Heart right ventricle (tissue), 16 donors: ENCODE results near the gene BAX. TPM values are rescaled to one million over a fixed set of nuclear protein-coding genes. Genes with fewer than 3 reads are reported as not detected.
"Not testable (repeated sequence)": the region's sequence is repeated elsewhere in the genome, so short reads cannot be mapped to it uniquely, and the experiment has no call there.

Experiments
- ATAC-seq, 8 donors: fragments of 200-7000 bp; cut with Tn5 transposase; one replicate each; pipeline ENCODE4 v1.9.1; 2020; ENCODE audit warnings: mild to moderate bottlenecking in 8 of 8, moderate library complexity in 8 of 8, moderate number of reproducible peaks in 1 of 8
- DNase-seq, 2 donors: peaks; one replicate each; pipeline ENCODE4 v3.0.0-alpha.2; 2020
- H3K27ac ChIP-seq, 10 donors: fragments of 200-600 bp; sonication (generic) in 2 of 10; one replicate each; pipeline versions ENCODE4 v1.5.0 to v1.8.0; 2020 to 2022; ENCODE audit warnings: mild to moderate bottlenecking in 3 of 10
- H3K27me3 ChIP-seq, 7 donors: fragments of 200-600 bp; one replicate each; pipeline ENCODE4 v1.8.0; 2021 to 2022; ENCODE audit warnings: mild to moderate bottlenecking in 2 of 7
- H3K36me3 ChIP-seq, 9 donors: fragments of 200-600 bp; sonication (generic) in 1 of 9; one replicate each; pipeline versions ENCODE4 v1.5.0 to v1.8.0; 2020 to 2022; ENCODE audit warnings: mild to moderate bottlenecking in 2 of 9
- H3K4me1 ChIP-seq, 9 donors: fragments of 200-600 bp; sonication (generic) in 1 of 9; one replicate each; pipeline versions ENCODE4 v1.5.0 to v1.8.0; 2020 to 2022; ENCODE audit warnings: mild to moderate bottlenecking in 4 of 9
- H3K4me3 ChIP-seq, 10 donors: fragments of 200-600 bp; sonication (generic) in 2 of 10; one replicate each; pipeline versions ENCODE4 v1.5.0 to v1.8.0; 2020 to 2022; ENCODE audit warnings: mild to moderate bottlenecking in 7 of 10, moderate library complexity in 2 of 10
- H3K9me3 ChIP-seq, 11 donors: fragments of 200-600 bp in 10 of 11; sonication (generic) in 2 of 11; one replicate each; pipeline versions ENCODE4 v1.5.0 to v1.8.0; 2013 to 2022; ENCODE audit warnings: mild to moderate bottlenecking in 2 of 11, control low read depth in 1 of 11, moderate library complexity in 1 of 11
- CTCF ChIP-seq, 9 donors: fragments of 200-600 bp; sonication (generic) in 2 of 9; IDR thresholded peaks; one replicate each; pipeline versions ENCODE4 v1.5.0 to v1.8.0; 2021 to 2022; ENCODE audit warnings: antibody characterized with exemption in 9 of 9, mild to moderate bottlenecking in 5 of 9, moderate library complexity in 1 of 9
- WGBS, 2 donors: extraction: QIAGEN DNeasy Blood & Tissue Kit; methylation state at CpG; one replicate each; pipeline ENCODE4 v1.1.7; 2013; ENCODE audit warnings: inconsistent platforms in 1 of 2; 5-methylcytosine and 5-hydroxymethylcytosine counted together
- intact Hi-C, 10 donors: fragments of 100-400 bp; cut with DNase I; formaldehyde crosslinking; loops; one replicate each; pipeline versions ENCODE4 v1.11.1 to v1.14.2; 2022
- polyA plus RNA-seq, 2 donors: library from polyadenylated mRNA; stranded (reverse); fragments of 200-250 nt; gene quantifications; one replicate each; pipeline ENCODE4 v1.2.3, GENCODE V29; 2013
- total RNA-seq, 10 donors: library from RNA; stranded (reverse); fragmentation: NEBNext Ultra II Directional in 3 of 10; extraction: Animal tissue kit (Norgen Biotek cat#: 25700) in 3 of 10; gene quantifications; one replicate each; pipeline versions ENCODE4 v1.2.1 to v1.2.4, GENCODE V29; 2021 to 2023
- donor health status: Arrhythmogenic right ventricular cardiomyopathy.
- donor health status: ischemic (EF 13 %, LVEDD 7.1; RV severe dilation, severe dysfunction).
- donor health status: healthy with polysubstance abuse.
- donor health status: DM: no; HTN: yes; CAD: no.
- donor health status: DM: no; HTN: no; CAD: no.
- donor health status: ischemic (EF 25% LVEDD 6.9; RV normal size, moderate dysfunction).
- donor health status: ischemic (EF 25% LVEDD 5.7; RV mildly dilated, moderate dysfunction).
- donor health status: healthy.
- donor health status: DM: yes; HTN: yes; CAD: no.
- donor health status: Ischemic cardiomyopathy.
- donor health status: ischemic (EF 35%, LVEDD 5.7; RV mildly dilated, moderate dysfunction).
- donor health status: nonischemic (EF 11% LVEDD 7.7; RV severe dilation, severe dysfunction).
- donor health status: DM: yes; HTN: yes; CAD: no.
- donor health status: PGD.
- donor health status: ischemic (EF 29% LVEDD 5.4; RV normal size, mild dysfunction).
- donor health status: nonischemic (EF 23%, LVEDD 6.1; RV moderate dilation, normal function).

Gene BAX
- total and polyA plus RNA-seq, 12 donors = 11.5 to 41.5 (median 19.5) TPM

GRCh38 chr19:48922548-48923490, 31.9 kb upstream of the BAX start:
- H3K36me3 ChIP-seq = peaks cover 0 to 60% (median 25%) of the 10 kb centered on the region in 9 donors
- no peak overlapping the region for H3K27ac ChIP-seq
- no peaks in the 10 kb centered on the region for H3K9me3 ChIP-seq
- peaks cover 0 to 13% (median 5%) of the 10 kb centered on the region in 9 donors for H3K4me1 ChIP-seq
- peak in 1 of 8 donors; percentile 10 for ATAC-seq
- H3K4me3 ChIP-seq = no peak overlapping the region
- no peak for TF ChIP-seq CTCF (IDR thresholded peaks at IDR 0.05)
- intact Hi-C loops = no loop called here
- WGBS, 2 donors = 86% methylated on average over 18 of the region's 18 CpGs
- no peaks in the 10 kb centered on the region for H3K27me3 ChIP-seq
- no peak for DNase-seq

GRCh38 chr19:48925240-48925843, 29.3 kb upstream of the BAX start:
- WGBS, 2 donors = 88 to 91% methylated on average over 11 of the region's 11 CpGs
- TF ChIP-seq CTCF (IDR thresholded peaks at IDR 0.05) = no peak
- no peak for DNase-seq
- Histone ChIP-seq H3K9me3 (no peaks in the 10 kb centered on the region), H3K27ac (no peak overlapping the region), H3K36me3 (peaks cover 0 to 35% (median 16%) of the 10 kb centered on the region in 9 donors), H3K4me3 (no peak overlapping the region), H3K4me1 (peaks cover 0 to 13% (median 5%) of the 10 kb centered on the region in 9 donors), H3K27me3 (no peaks in the 10 kb centered on the region)
- no peak for ATAC-seq
- intact Hi-C loops = no loop called here

GRCh38 chr19:48925890-48926289, 28.8 kb upstream of the BAX start:
- intact Hi-C loops = not testable (repeated sequence)
- peak overlapping the region in 1 of 10 donors; percentile 64 for H3K27ac ChIP-seq

GRCh38 chr19:48926909-48927308, 27.8 kb upstream of the BAX start:
- TF ChIP-seq CTCF (IDR thresholded peaks at IDR 0.05) = no peak
- peak in 6 of 8 donors; percentile 27 to 77 (median 58) for ATAC-seq
- DNase-seq = peak in 1 of 2 donors; percentile 48
- H3K4me3 ChIP-seq = no peak overlapping the region
- H3K4me1 ChIP-seq = peaks cover 0 to 13% (median 5%) of the 10 kb centered on the region in 9 donors
- peak overlapping the region in 1 of 10 donors; percentile 64 for H3K27ac ChIP-seq
- H3K27me3 ChIP-seq = no peaks in the 10 kb centered on the region
- H3K9me3 ChIP-seq = no peaks in the 10 kb centered on the region
- 11 to 16% methylated on average over 10 of the region's 10 CpGs for WGBS, 2 donors
- H3K36me3 ChIP-seq = peaks cover 0 to 19% (median 6%) of the 10 kb centered on the region in 9 donors
- intact Hi-C loops = no loop called here

More at GRCh38 chr19:48925890-48926289, 28.8 kb upstream of the BAX start:
- not testable (repeated sequence) for H3K9me3 ChIP-seq, ATAC-seq, DNase-seq, H3K4me3 ChIP-seq, H3K27me3 ChIP-seq
- 80 to 94% methylated on average over 8 of the region's 8 CpGs for WGBS, 2 donors
- Histone ChIP-seq H3K4me1 (peaks cover 0 to 13% (median 5%) of the 10 kb centered on the region in 9 donors), H3K36me3 (peaks cover 0 to 29% (median 16%) of the 10 kb centered on the region in 9 donors)

- intact Hi-C loops, H3K9me3 ChIP-seq, H3K4me3 ChIP-seq, ATAC-seq, H3K27me3 ChIP-seq, DNase-seq: not testable (repeated sequence)
- peaks cover 0 to 13% (median 5%) of the 10 kb centered on the region in 9 donors for H3K4me1 ChIP-seq
- 88 to 93% methylated on average over 17 of the region's 17 CpGs for WGBS, 2 donors
- peaks cover 0 to 13% (median 0%) of the 10 kb centered on the region in 9 donors for H3K36me3 ChIP-seq
- peak overlapping the region in 1 of 10 donors; percentile 64 for H3K27ac ChIP-seq
These were observed 27.0 kb upstream of the BAX start for GRCh38 chr19:48927692-48928091.
